Testis (tissue), 2 donors: ENCODE results near the gene ARFGAP1.

Experiments used
- POLR2A ChIP-seq: fragments of 450-650 bp; IDR thresholded peaks from one replicate; pipeline ENCODE4 v1.6.1; 2017; ENCODE audit warnings: antibody characterized with exemption, mild to moderate bottlenecking, moderate library complexity
- TF ChIP-seq, protein P1 (sequence below), 3 experiments: fragments of 450-650 bp in 2 of 3; fragments of 200-600 bp in 1 of 3; sonication (generic) in 1 of 3; IDR thresholded peaks; one replicate each; pipeline ENCODE4 v1.5.1; 2016 to 2019; ENCODE audit warnings: antibody characterized with exemption in 3 of 3, mild to moderate bottlenecking in 2 of 3, moderate library complexity in 1 of 3

DNA sequence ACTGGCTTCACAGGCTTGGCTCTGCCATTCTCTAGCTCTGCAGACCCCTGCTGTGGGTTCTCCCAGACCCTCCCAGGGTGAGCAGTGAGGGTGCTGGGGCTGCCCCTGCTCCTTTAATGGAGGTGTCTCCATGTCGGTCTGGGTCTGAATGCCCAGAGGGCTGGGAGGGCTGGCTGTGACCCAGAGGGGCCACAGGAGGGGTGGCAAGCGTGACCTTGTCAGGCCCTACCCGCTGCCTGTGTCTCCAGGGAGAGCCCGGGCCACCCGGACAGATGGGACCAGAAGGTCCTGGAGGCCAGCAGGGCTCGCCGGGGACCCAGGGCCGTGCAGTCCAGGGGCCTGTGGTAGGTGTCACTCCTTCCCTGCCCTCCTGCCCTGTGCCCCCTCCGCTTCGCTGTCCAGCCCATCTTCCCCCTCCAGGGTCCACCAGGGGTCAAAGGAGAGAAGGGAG lies 52.4 kb downstream of the ARFGAP1 start:
- TF ChIP-seq, protein P1, sequence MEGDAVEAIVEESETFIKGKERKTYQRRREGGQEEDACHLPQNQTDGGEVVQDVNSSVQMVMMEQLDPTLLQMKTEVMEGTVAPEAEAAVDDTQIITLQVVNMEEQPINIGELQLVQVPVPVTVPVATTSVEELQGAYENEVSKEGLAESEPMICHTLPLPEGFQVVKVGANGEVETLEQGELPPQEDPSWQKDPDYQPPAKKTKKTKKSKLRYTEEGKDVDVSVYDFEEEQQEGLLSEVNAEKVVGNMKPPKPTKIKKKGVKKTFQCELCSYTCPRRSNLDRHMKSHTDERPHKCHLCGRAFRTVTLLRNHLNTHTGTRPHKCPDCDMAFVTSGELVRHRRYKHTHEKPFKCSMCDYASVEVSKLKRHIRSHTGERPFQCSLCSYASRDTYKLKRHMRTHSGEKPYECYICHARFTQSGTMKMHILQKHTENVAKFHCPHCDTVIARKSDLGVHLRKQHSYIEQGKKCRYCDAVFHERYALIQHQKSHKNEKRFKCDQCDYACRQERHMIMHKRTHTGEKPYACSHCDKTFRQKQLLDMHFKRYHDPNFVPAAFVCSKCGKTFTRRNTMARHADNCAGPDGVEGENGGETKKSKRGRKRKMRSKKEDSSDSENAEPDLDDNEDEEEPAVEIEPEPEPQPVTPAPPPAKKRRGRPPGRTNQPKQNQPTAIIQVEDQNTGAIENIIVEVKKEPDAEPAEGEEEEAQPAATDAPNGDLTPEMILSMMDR (IDR thresholded peaks at IDR 0.05), result no peak
- TF ChIP-seq POLR2A, result no peak
